ENCODE data around the gene NKAIN2.

Gene NKAIN2

GRCh38 chr6:124073021-124073420 lies 269.4 kb downstream of the NKAIN2 start:
- H4K20me1 ChIP-seq (ENCODE audit: insufficient read depth, low read length), result no peaks in the 10 kb centered on the region
- no peaks in the 10 kb centered on the region for H3K9me2 ChIP-seq (replicated peaks; ENCODE audit: insufficient read depth, low read length)
- H3K4me1 ChIP-seq (ENCODE audit: low read length), result no peaks in the 10 kb centered on the region
- no peak overlapping the region for H2AFZ ChIP-seq (ENCODE audit: low read length)
- H3K9ac ChIP-seq (ENCODE audit: low read length), result no peak overlapping the region
- H3K4me3 ChIP-seq (ENCODE audit: low read length), result no peak overlapping the region
- no peak for DNase-seq
- H3K9me3 ChIP-seq (replicated peaks; ENCODE audit: insufficient read depth, low read length), result no peaks in the 10 kb centered on the region
- no peaks in the 10 kb centered on the region for H3K27me3 ChIP-seq (replicated peaks; ENCODE audit: insufficient read depth, low read length)
- no peak for TF ChIP-seq EZH2phosphoT487 (IDR thresholded peaks at IDR 0.05; ENCODE audit: low read length)
- no peak for TF ChIP-seq CTCF (IDR thresholded peaks at IDR 0.05; ENCODE audit: low read length)
- no peak for TF ChIP-seq EZH2 (optimal IDR thresholded peaks at IDR 0.05; ENCODE audit: low read depth, low read length)
- H3K27ac ChIP-seq (ENCODE audit: low read length), result no peak overlapping the region
- no peaks in the 10 kb centered on the region for H3F3A ChIP-seq (ENCODE audit: insufficient read depth, low read length)
- no peaks in the 10 kb centered on the region for H3K36me3 ChIP-seq (replicated peaks; ENCODE audit: insufficient read depth, low read length)
- no peaks in the 10 kb centered on the region for H3K79me2 ChIP-seq (ENCODE audit: low read length)
- H3K4me2 ChIP-seq (ENCODE audit: low read depth, low read length), result no peak overlapping the region

GRCh38 chr6:124073820-124074587 lies 270.3 kb downstream of the NKAIN2 start:
- Histone ChIP-seq H3K27me3 (replicated peaks; ENCODE audit: insufficient read depth, low read length) (no peaks in the 10 kb centered on the region), H3K79me2 (ENCODE audit: low read length) (no peaks in the 10 kb centered on the region), H3K36me3 (replicated peaks; ENCODE audit: insufficient read depth, low read length) (no peaks in the 10 kb centered on the region), H4K20me1 (ENCODE audit: insufficient read depth, low read length) (no peaks in the 10 kb centered on the region), H3F3A (ENCODE audit: insufficient read depth, low read length) (no peaks in the 10 kb centered on the region), H2AFZ (ENCODE audit: low read length) (no peak overlapping the region), H3K9me2 (replicated peaks; ENCODE audit: insufficient read depth, low read length) (no peaks in the 10 kb centered on the region), H3K9ac (ENCODE audit: low read length) (no peak overlapping the region), H3K4me2 (ENCODE audit: low read depth, low read length) (no peak overlapping the region), H3K9me3 (replicated peaks; ENCODE audit: insufficient read depth, low read length) (no peaks in the 10 kb centered on the region), H3K27ac (ENCODE audit: low read length) (no peak overlapping the region), H3K4me1 (ENCODE audit: low read length) (no peaks in the 10 kb centered on the region), H3K4me3 (ENCODE audit: low read length) (no peak overlapping the region)
- DNase-seq, result no peak
- TF ChIP-seq CTCF (IDR thresholded peaks at IDR 0.05; ENCODE audit: low read length), result no peak
- TF ChIP-seq EZH2 (optimal IDR thresholded peaks at IDR 0.05; ENCODE audit: low read depth, low read length), result no peak
- TF ChIP-seq EZH2phosphoT487 (IDR thresholded peaks at IDR 0.05; ENCODE audit: low read length), result no peak

- no peaks in the 10 kb centered on the region for H3K36me3 ChIP-seq (replicated peaks; ENCODE audit: insufficient read depth, low read length)
- no peak overlapping the region for H2AFZ ChIP-seq (ENCODE audit: low read length)
Observed at GRCh38 chr6:124074606-124075005, 270.9 kb downstream of the NKAIN2 start.

More at GRCh38 chr6:124074606-124075005, 270.9 kb downstream of the NKAIN2 start:
- Histone ChIP-seq H3K9me2 (replicated peaks; ENCODE audit: insufficient read depth, low read length) (no peaks in the 10 kb centered on the region), H3K4me1 (ENCODE audit: low read length) (no peaks in the 10 kb centered on the region), H3K9ac (ENCODE audit: low read length) (no peak overlapping the region), H3K27ac (ENCODE audit: low read length) (no peak overlapping the region), H3K79me2 (ENCODE audit: low read length) (no peaks in the 10 kb centered on the region), H3K27me3 (replicated peaks; ENCODE audit: insufficient read depth, low read length) (no peaks in the 10 kb centered on the region), H3K4me3 (ENCODE audit: low read length) (no peak overlapping the region), H3K4me2 (ENCODE audit: low read depth, low read length) (no peak overlapping the region), H4K20me1 (ENCODE audit: insufficient read depth, low read length) (no peaks in the 10 kb centered on the region), H3F3A (ENCODE audit: insufficient read depth, low read length) (no peaks in the 10 kb centered on the region), H3K9me3 (replicated peaks; ENCODE audit: insufficient read depth, low read length) (no peaks in the 10 kb centered on the region)
- DNase-seq, result no peak
- TF ChIP-seq CTCF (IDR thresholded peaks at IDR 0.05; ENCODE audit: low read length) (no peak), EZH2 (optimal IDR thresholded peaks at IDR 0.05; ENCODE audit: low read depth, low read length) (no peak), EZH2phosphoT487 (IDR thresholded peaks at IDR 0.05; ENCODE audit: low read length) (no peak)
